NB4 (cell line): ENCODE measurements around the gene HS3ST1.

Experiments used
- CTCF ChIP-seq: IDR thresholded peaks from one replicate; pipeline ENCODE4 v1.5.1; 2012; ENCODE audit warnings: low read depth, low read length
- MYC ChIP-seq: IDR thresholded peaks from 2 replicates; pipeline ENCODE4 v1.6.1; 2011; ENCODE audit warnings: low read depth, low read length

- no peak for TF ChIP-seq CTCF
- TF ChIP-seq MYC, result no peak
Measured at GRCh38 chr4:11455201-11455835, 26.6 kb upstream of the HS3ST1 start.
